Calu3 (cell line): ENCODE results near the gene DCC. TPM values are rescaled to one million over a fixed set of nuclear protein-coding genes. Genes with fewer than 3 reads are reported as not detected.

Experiments
- BruUV-seq: library from RNA; stranded (reverse); fragments of 400-500 nt; replicated peaks from 2 replicates; lab custom pipeline; 2021; lab: Mats Ljungman, UMichigan
- CTCF ChIA-PET: fragments of 300-600 bp; sonication (Branson Sonifier 250); formaldehyde crosslinking; loops from one replicate; lab custom pipeline; 2022; ENCODE audit warnings: antibody characterized with exemption; lab: Charles Lee
- DNase-seq: peaks from one replicate; pipeline ENCODE4 v3.0.0; 2022
- H3K27ac Mint-ChIP-seq: one replicate; pipeline ENCODE4 v1.8.0; 2022; ENCODE audit warnings: mixed read lengths; ENCODE audit not compliant: unreplicated experiment
- H3K27me3 Mint-ChIP-seq: one replicate; pipeline ENCODE4 v1.8.0; 2022; ENCODE audit warnings: mixed read lengths; ENCODE audit not compliant: unreplicated experiment
- H3K36me3 Mint-ChIP-seq: one replicate; pipeline ENCODE4 v1.8.0; 2022; ENCODE audit warnings: mild to moderate bottlenecking, moderate library complexity, mixed read lengths; ENCODE audit not compliant: insufficient read depth, unreplicated experiment
- H3K4me1 Mint-ChIP-seq: one replicate; pipeline ENCODE4 v1.8.0; 2022; ENCODE audit warnings: mild to moderate bottlenecking, low read depth, mixed read lengths; ENCODE audit not compliant: unreplicated experiment
- H3K4me3 Mint-ChIP-seq: one replicate; pipeline ENCODE4 v1.8.0; 2022; ENCODE audit warnings: mild to moderate bottlenecking, low read depth, moderate library complexity, mixed read lengths; ENCODE audit not compliant: unreplicated experiment
- H3K9me3 Mint-ChIP-seq: one replicate; pipeline ENCODE4 v1.8.0; 2022; ENCODE audit warnings: low read depth, mixed read lengths; ENCODE audit not compliant: unreplicated experiment
- CTCF ChIP-seq: fragments of 200-600 bp; IDR thresholded peaks from one replicate; pipeline ENCODE4 v1.8.0; 2022; ENCODE audit warnings: antibody characterized with exemption; ENCODE audit not compliant: unreplicated experiment
- intact Hi-C: fragments of 100-400 bp; cut with micrococcal nuclease; formaldehyde crosslinking; loops from one replicate; pipeline ENCODE4 v1.10.0; 2022; ENCODE audit not compliant: unreplicated experiment
- total RNA-seq: library from RNA; stranded (reverse); gene quantifications from 2 replicates; pipeline ENCODE4 v1.2.3, GENCODE V29; 2022

Gene DCC
- total RNA-seq, 1 experiment from 2014 or later: not detected

GRCh38 chr18:52730972-52731619 lies 391.1 kb downstream of the DCC start:
- intact Hi-C loops: no loop called here
- Mint-ChIP-seq H3K4me3 (no peak overlapping the region), H3K27me3 (no peaks in the 10 kb centered on the region), H3K36me3 (no peaks in the 10 kb centered on the region), H3K4me1 (no peaks in the 10 kb centered on the region), H3K27ac (no peak overlapping the region), H3K9me3 (peaks cover 2% of the 10 kb centered on the region)
- TF ChIP-seq CTCF: no peak
- DNase-seq: no peak
- BruUV-seq: no TSS peak
- CTCF ChIA-PET: no interaction called here

- no peak overlapping the region for H3K4me3 Mint-ChIP-seq
- H3K36me3 Mint-ChIP-seq: no peaks in the 10 kb centered on the region
- CTCF ChIA-PET: interaction anchor here (0.7 kb wide), 1 partner anchor 735 kb away, joined by 3 read pairs; no protein-coding TSS in a partner anchor
- no peak overlapping the region for H3K27ac Mint-ChIP-seq
- no peak for TF ChIP-seq CTCF
- no peaks in the 10 kb centered on the region for H3K27me3 Mint-ChIP-seq
- H3K9me3 Mint-ChIP-seq: peaks cover 3% of the 10 kb centered on the region
- no peak for DNase-seq
- H3K4me1 Mint-ChIP-seq: no peaks in the 10 kb centered on the region
- no TSS peak for BruUV-seq
- intact Hi-C loops: no loop called here
Measured at GRCh38 chr18:52738946-52739345, 398.9 kb downstream of the DCC start.

GRCh38 chr18:52746986-52747385 lies 407.0 kb downstream of the DCC start:
- Mint-ChIP-seq H3K36me3 (no peaks in the 10 kb centered on the region), H3K4me1 (no peaks in the 10 kb centered on the region), H3K27me3 (no peaks in the 10 kb centered on the region), H3K4me3 (no peak overlapping the region), H3K9me3 (no peaks in the 10 kb centered on the region), H3K27ac (no peak overlapping the region)
- intact Hi-C loops: no loop called here
- no peak for TF ChIP-seq CTCF
- CTCF ChIA-PET: no interaction called here
- no peak for DNase-seq
- BruUV-seq: no TSS peak

- H3K4me1 Mint-ChIP-seq: no peaks in the 10 kb centered on the region
- no peak for TF ChIP-seq CTCF
- H3K9me3 Mint-ChIP-seq: peaks cover 2% of the 10 kb centered on the region
- intact Hi-C loops: no loop called here
- no TSS peak for BruUV-seq
- no peaks in the 10 kb centered on the region for H3K27me3 Mint-ChIP-seq
- no peaks in the 10 kb centered on the region for H3K36me3 Mint-ChIP-seq
- CTCF ChIA-PET: no interaction called here
- DNase-seq: no peak
- no peak overlapping the region for H3K27ac Mint-ChIP-seq
- H3K4me3 Mint-ChIP-seq: no peak overlapping the region
Measured at GRCh38 chr18:52747869-52748268, 407.9 kb downstream of the DCC start.
